Activated naive CD8-positive, alpha-beta T cell (primary cell): Measurements from ENCODE around the gene LDB3.
A peak's percentile ranks its signal among the peaks of the same experiment; 100 is the strongest.

Experiments
- H3K27ac Mint-ChIP-seq: one replicate; pipeline ENCODE4 v1.8.0; 2021; ENCODE audit warnings: mixed read lengths
- H3K27me3 Mint-ChIP-seq: one replicate; pipeline ENCODE4 v1.8.0; 2021; ENCODE audit warnings: mixed read lengths
- H3K36me3 Mint-ChIP-seq: one replicate; pipeline ENCODE4 v1.8.0; 2021; ENCODE audit warnings: mixed read lengths
- H3K4me1 Mint-ChIP-seq: one replicate; pipeline ENCODE4 v1.8.0; 2021; ENCODE audit warnings: low read depth, mixed read lengths
- H3K4me3 Mint-ChIP-seq: one replicate; pipeline ENCODE4 v1.8.0; 2021; ENCODE audit warnings: mild to moderate bottlenecking, mixed read lengths
- H3K9me3 Mint-ChIP-seq: one replicate; pipeline ENCODE4 v1.8.0; 2021; ENCODE audit warnings: low read depth, mixed read lengths

Gene LDB3

DNA sequence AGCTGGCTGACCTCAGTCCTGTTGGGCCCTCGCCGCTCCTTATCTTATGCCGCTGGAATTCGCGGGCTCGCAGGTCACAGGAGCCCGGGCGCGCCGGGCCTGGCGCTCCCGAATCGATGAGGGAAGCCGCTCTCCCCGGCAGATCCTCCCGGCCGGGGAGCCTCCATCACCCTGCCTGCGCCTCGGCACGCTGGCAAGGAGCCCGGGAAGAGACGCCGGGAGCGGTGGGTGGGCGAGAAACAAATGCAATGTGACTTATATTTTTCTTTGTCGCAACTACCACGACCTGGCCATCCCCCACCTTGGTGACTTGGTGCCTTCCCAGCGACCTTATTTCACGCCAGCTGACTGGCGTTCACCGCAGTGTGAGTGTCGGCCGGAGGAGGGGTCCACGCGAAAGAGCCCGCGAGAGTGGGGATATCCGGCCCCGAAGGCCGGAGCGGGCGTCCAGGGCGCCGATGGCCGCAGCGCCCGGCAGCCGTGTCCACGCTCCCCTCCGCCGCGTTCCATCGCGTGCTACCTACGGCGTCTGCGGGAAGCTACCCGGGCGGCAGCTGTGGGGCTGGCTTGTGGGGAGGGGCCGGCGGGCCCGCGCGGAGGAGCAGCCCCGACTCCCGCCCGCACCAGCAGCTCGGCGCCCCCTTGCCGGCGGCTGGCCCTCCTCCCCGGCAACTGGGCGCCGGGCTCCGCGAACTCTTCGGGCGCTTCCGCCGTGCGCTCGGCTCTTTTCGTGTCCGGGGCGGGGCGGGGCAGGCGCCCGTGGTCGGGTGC, 87.6 kb downstream of the LDB3 start:
- Mint-ChIP-seq H3K27ac (peak overlapping the region; percentile 68), H3K27me3 (peaks cover 21% of the 10 kb centered on the region), H3K4me3 (peak overlapping the region; percentile 88), H3K4me1 (peaks cover 28% of the 10 kb centered on the region), H3K36me3 (no peaks in the 10 kb centered on the region), H3K9me3 (no peaks in the 10 kb centered on the region)

DNA sequence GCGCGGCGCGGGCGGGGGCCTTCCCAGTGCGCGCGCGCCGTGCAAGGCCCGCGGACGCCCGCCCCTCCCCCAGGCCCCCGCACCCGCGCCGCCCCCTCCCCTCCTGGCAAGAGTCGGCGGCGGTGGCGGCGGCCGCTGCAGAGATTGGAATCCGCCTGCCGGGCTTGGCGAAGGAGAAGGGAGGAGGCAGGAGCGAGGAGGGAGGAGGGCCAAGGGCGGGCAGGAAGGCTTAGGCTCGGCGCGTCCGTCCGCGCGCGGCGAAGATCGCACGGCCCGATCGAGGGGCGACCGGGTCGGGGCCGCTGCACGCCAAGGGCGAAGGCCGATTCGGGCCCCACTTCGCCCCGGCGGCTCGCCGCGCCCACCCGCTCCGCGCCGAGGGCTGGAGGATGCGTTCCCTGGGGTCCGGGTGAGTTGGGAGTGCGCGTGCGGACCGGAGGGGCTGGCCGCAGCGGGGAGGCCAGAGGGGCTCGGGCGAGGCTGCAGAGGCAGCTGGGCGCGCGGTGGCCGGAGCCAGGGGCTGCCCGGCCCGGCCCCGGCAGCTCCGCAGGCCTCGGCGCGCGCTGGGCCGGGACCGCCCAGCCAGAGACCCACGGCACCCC, 88.3 kb downstream of the LDB3 start, which contains the start of gene BMPR1A:
BMPR1A (plus strand) TSS at position 109 of the 602 bp plus-strand sequence. CDS start 119,400 bp downstream, outside the sequence.
- H3K4me3 Mint-ChIP-seq: peak within 1 kb of the TSS; percentile 94

DNA sequence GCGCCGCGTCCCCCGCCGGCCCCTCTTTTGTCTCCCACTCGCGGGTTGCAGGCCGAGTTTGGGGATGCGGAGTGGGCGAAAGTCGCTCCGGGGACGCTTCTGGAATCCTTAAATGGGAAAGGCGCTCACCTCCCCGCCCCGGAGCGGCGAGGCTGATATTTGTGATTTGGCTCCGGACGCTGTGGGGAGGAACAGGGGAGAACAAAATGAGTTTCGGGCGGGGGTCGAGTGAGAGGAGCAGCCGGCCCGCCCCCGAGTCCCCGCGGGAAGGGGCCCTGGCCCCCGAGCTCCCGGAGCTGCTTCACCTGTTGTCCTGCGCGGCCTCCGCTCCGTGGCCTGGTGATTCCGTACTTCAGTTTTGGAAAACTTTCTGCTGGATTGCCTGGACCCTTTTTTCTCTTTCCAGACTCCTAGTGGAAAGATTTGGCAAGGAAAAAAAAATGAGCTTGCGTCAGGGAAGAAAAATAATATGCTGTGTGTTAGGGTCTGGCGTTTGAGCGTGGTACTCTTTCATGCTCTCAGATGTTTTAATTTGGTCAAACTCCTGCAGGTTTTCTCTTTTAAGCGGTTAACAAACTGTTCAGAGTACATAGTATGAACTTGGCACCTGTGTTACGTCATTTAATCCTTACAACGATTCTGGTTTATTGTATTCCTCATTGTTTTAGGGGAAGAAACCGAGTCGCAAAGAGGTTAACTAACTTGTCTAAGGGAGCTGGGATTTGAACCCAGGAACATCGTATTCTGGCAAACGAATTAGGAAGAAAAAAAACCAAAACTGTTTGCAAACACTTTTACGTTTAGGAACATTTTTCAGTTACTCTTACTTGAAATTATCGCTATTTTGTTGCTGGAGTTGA, 89.0 kb downstream of the LDB3 start:
- peaks cover 23% of the 10 kb centered on the region for H3K27me3 Mint-ChIP-seq
- peak overlapping the region; percentile 70 for H3K27ac Mint-ChIP-seq
- peak overlapping the region; percentile 94 for H3K4me3 Mint-ChIP-seq
- H3K4me1 Mint-ChIP-seq: peaks cover 28% of the 10 kb centered on the region
- H3K9me3 Mint-ChIP-seq: no peaks in the 10 kb centered on the region
- H3K36me3 Mint-ChIP-seq: no peaks in the 10 kb centered on the region

More for the DNA sequence above, 88.3 kb downstream of the LDB3 start, which contains the start of gene BMPR1A:
- Mint-ChIP-seq H3K9me3 (no peaks in the 10 kb centered on the region), H3K27me3 (peaks cover 23% of the 10 kb centered on the region), H3K4me1 (peaks cover 28% of the 10 kb centered on the region), H3K27ac (peak within 1 kb of the TSS; percentile 70), H3K36me3 (no peaks in the 10 kb centered on the region)

DNA sequence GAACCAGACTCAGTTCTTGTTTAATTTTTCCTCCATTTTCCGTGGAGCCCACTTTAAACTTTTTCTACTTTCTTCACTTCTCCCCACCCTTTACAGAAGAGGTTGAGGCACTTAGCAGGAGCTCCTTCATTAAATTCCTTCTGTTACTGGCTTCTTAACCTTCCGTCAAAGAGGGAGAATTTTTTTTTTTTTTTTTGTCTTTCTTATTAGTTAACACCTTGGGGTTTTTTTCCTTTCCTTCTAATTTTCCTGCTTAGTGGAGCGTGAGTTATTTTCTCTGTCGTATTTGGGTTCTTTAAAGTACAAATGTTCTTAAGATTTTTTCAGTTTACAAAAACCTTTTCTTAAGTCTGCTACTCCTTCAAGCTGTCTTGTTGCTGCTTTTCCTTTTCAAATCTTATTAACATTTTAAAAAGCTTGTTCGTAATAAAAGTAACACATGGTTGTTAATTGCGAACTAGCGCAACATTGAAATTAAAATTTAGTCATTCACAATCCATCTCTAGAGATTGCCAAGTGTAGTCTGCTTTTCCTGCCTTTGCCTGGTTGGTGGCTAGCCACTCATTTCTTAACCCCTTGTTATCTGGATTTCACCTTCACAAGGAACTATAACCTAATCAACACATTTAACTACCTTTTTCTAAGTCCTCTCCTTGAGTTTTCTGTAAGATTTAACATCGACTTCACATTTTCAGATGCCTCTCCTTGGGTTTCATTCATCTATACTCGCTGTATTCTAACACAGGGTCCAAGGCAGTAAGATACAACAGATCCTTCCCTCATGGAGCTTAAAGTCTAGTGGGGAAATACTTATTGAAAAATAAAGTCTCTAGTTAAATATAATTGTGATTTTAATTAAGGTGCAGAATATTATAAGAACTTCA, 90.1 kb downstream of the LDB3 start:
- Mint-ChIP-seq H3K27me3 (peaks cover 23% of the 10 kb centered on the region), H3K9me3 (no peaks in the 10 kb centered on the region), H3K27ac (no peak overlapping the region), H3K4me3 (peak overlapping the region; percentile 94), H3K36me3 (no peaks in the 10 kb centered on the region), H3K4me1 (peaks cover 28% of the 10 kb centered on the region)

DNA sequence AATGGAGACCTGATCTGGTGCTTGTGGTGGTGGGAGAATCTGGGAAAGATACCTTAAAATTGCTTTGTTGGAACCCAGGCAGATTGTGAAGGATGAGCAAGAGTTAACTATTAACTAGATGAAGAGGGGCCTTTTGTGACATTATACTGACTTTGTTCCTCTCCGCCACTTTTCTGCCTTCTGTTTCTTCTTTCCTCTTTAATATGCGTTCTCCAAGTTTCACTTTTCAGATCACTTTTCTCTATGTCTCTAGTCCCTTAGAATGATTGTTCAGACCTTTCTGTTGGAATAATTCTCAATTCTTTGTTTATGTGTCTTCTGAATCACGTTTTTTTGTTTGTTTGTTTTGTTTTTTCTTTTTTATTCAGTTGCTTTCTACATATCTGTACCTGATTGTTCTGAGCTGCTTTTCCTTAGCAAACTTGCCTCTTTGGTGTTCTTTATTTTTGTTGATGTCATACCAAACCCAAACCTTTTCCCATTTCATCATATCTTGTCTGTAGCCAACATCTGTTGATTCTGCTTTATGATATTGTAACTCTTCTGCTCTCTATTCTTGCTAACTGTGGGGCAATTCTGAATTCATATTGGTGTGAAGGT, 90.9 kb downstream of the LDB3 start:
- H3K27me3 Mint-ChIP-seq: peaks cover 23% of the 10 kb centered on the region
- H3K4me3 Mint-ChIP-seq: peak overlapping the region; percentile 41
- no peaks in the 10 kb centered on the region for H3K9me3 Mint-ChIP-seq
- H3K36me3 Mint-ChIP-seq: no peaks in the 10 kb centered on the region
- peaks cover 28% of the 10 kb centered on the region for H3K4me1 Mint-ChIP-seq
- peak overlapping the region; percentile 28 for H3K27ac Mint-ChIP-seq

DNA sequence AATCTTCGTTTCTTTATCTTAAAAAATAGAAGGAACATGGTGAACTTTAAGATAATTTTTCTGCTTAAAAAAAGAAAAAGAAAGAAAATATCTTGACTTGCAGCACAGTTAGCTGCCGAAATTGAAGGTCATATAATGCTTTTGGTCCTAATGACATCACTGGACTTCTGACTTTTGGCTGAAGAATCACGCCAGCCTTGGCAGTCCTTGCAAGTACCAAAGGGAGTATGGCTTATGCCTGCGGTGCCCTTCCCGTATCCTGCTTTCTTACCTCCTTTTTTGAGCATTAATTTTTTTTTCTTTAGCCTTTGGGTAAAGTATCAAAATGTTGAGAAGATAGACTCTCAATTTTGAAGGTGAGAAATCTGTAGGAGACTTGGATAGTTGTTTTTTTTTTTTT, 95.1 kb downstream of the LDB3 start:
- Mint-ChIP-seq H3K27me3 (peaks cover 15% of the 10 kb centered on the region), H3K27ac (no peak overlapping the region), H3K4me1 (peaks cover 12% of the 10 kb centered on the region), H3K9me3 (no peaks in the 10 kb centered on the region), H3K4me3 (no peak overlapping the region), H3K36me3 (no peaks in the 10 kb centered on the region)

DNA sequence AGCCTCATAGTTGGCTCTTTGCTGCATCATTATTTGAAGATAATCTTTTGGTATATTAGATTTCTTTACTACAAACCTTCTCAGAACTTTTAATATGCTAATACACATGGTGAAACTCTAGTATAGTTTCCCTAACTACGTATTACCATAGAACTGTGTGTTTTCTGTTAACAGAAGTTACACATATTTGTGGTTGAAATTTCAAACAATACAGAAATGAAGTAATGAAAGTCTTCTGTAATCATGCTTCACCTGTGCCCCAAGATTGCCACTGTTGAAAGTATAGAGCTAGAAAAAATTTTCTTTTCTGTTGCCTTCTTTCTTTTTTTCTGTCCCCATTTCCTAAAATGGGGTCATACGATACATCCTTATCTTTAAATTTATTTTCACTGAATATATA, 97.2 kb downstream of the LDB3 start:
- Mint-ChIP-seq H3K9me3 (no peaks in the 10 kb centered on the region), H3K4me1 (peaks cover 4% of the 10 kb centered on the region), H3K27ac (no peak overlapping the region), H3K27me3 (peaks cover 2% of the 10 kb centered on the region), H3K36me3 (no peaks in the 10 kb centered on the region), H3K4me3 (no peak overlapping the region)

DNA sequence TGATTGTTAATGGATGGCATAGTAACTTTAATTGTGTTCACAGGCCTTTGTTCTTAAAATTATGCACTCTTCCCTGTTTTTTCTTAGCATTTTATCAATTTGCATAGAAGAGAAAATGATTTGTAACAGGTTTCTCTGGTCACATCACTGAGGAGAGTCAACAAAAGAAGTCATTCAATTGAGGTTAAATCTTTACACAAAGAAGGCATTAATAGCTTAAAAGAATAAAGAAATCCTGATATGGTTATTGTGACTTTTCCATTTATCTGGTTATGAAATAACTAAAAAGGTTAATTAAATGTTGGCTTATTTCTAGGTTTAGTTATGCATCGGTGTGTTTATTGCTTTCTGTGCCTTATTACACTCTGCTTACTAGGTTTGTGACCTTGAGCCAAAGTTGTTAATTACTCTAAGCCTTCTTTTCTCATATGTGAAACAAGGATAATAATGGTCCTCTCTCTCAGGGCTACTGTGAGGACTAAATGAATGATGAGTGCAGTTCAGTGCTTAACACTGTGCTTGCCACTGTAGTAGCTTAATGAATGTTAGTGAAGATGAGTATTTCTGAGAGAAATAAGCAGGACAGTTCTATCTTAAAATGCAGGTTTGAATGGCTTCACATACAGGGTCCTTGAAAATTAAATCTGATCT, 100.2 kb downstream of the LDB3 start:
- no peak overlapping the region for H3K4me3 Mint-ChIP-seq
- H3K9me3 Mint-ChIP-seq: no peaks in the 10 kb centered on the region
- peaks cover 4% of the 10 kb centered on the region for H3K4me1 Mint-ChIP-seq
- H3K36me3 Mint-ChIP-seq: no peaks in the 10 kb centered on the region
- no peak overlapping the region for H3K27ac Mint-ChIP-seq
- no peaks in the 10 kb centered on the region for H3K27me3 Mint-ChIP-seq

DNA sequence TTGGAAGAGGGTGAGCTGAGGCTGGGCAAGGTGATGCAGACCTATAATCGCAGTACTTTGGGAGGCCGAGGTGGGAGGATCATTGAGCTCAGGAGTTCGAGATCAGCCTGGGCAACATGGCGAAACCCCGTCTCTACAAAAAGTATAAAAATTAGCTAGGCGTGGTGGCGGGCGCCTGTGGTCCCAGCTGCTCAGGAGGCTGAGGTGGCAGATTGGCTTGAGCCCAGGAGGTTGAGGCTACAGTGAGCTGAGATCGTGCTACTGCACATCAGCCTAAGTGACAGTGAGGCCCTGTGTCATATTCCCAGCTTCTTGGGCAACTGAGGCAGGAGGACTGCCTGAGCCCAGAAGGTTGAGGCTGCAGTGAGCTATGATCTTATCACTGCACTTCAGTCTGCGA, 101.7 kb downstream of the LDB3 start:
- H3K27me3 Mint-ChIP-seq: no peaks in the 10 kb centered on the region
- no peaks in the 10 kb centered on the region for H3K9me3 Mint-ChIP-seq
- peaks cover 4% of the 10 kb centered on the region for H3K4me1 Mint-ChIP-seq
- H3K4me3 Mint-ChIP-seq: no peak overlapping the region
- no peak overlapping the region for H3K27ac Mint-ChIP-seq
- H3K36me3 Mint-ChIP-seq: no peaks in the 10 kb centered on the region

DNA sequence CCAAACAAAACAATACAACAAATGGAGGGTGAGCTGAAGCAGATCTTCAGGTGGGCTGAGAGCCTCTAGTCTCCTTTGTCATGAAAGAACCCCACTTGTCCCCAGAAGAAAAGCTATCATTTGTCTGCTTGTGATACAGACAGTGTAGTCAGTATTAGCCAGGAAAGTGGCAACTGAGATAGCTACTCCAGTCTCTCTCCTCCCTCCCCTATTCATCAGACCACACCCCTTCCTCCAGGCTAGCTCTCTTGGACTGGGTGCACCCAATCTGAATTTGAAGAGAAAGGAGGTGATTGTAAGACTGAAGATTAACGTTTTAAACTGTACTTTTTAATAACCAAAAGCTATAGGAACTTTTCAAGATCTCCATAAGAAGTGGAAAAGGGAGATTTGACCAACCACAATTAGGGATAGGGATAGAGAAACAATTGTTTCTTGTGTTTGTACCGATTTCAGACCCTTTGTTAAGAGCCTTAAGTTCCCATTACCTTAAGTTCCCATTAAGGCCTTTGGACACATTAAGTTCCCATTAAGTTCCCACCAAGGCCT, 102.2 kb downstream of the LDB3 start:
- H3K9me3 Mint-ChIP-seq: no peaks in the 10 kb centered on the region
- no peak overlapping the region for H3K4me3 Mint-ChIP-seq
- H3K4me1 Mint-ChIP-seq: peaks cover 4% of the 10 kb centered on the region
- no peaks in the 10 kb centered on the region for H3K36me3 Mint-ChIP-seq
- no peak overlapping the region for H3K27ac Mint-ChIP-seq
- H3K27me3 Mint-ChIP-seq: no peaks in the 10 kb centered on the region

DNA sequence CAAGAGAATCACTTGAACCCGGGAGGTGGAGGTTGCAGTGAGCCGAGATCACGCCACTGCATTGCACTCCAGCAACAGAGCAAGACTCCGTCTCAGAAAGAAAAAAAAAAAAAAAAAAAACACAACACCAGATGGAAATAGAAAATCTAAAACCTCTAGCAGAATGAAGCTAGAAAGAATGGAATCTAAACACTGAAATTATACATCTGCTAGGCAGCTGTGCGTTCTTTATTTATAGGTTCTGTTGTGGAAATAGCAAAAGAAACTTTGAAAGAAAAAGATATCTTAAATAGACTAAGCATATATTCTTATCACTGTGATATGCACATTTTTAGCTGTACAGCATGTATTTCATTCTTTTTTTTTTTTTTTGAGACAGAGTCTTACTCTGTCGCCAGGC, 105.2 kb downstream of the LDB3 start:
- H3K4me1 Mint-ChIP-seq: peaks cover 6% of the 10 kb centered on the region
- H3K36me3 Mint-ChIP-seq: no peaks in the 10 kb centered on the region
- H3K9me3 Mint-ChIP-seq: no peaks in the 10 kb centered on the region
- H3K27ac Mint-ChIP-seq: no peak overlapping the region
- no peaks in the 10 kb centered on the region for H3K27me3 Mint-ChIP-seq
- H3K4me3 Mint-ChIP-seq: no peak overlapping the region

DNA sequence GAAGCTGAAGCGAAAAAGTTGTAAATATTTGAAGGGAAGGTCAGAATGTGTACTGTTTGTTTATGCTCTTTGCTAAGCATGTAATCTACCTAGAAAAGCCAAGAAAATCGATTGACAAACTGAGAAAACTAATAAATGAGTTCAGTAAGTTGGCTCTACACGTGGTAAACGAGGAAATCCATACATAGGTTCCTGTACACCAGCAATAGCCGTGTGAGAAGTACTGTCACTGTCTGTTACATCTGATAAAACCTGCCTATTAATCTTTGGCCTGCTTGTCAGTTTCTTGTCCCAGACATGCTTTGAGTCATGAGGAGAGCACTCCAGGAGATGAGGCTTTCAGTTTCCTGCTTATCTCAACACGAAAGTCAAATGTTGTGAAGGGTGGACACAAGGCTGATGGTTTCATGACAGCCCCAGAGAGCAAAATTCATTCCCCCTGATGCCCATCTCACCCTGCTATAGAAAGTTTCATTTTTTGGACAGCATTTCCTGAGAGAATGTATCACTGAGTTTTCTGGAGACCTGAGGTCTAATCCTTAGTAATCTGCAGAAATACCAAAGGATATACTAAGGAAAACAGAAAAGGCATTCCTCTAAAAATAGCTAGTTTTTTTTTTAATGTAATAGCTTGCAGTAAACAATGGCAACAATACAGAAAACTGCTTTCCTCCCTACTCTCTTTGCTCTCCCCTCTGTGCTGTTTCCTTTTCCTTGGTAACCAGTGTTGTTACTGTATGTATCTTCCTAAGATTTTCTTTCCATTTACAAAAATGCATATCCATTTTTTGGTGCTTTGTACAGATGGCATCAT, 107.0 kb downstream of the LDB3 start:
- Mint-ChIP-seq H3K36me3 (peaks cover 2% of the 10 kb centered on the region), H3K27me3 (no peaks in the 10 kb centered on the region), H3K4me1 (peaks cover 2% of the 10 kb centered on the region), H3K4me3 (no peak overlapping the region), H3K27ac (no peak overlapping the region), H3K9me3 (no peaks in the 10 kb centered on the region)

DNA sequence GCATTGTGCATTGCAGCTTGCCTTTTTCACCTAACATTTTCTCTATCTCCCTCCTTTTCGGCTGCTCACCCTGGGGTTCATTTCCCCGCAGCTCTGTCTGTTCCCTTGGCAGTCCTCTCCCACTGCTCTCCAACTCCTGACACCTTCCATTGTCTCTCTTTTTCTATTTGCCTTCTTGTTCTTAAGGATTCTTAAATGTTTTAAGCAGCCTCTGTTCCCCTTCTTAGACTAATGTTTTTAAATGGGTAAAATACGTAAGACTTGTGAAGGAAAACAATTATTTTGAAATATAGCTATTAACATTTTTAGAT, 107.5 kb downstream of the LDB3 start:
- Mint-ChIP-seq H3K27me3 (no peaks in the 10 kb centered on the region), H3K4me1 (peaks cover 2% of the 10 kb centered on the region), H3K27ac (no peak overlapping the region), H3K4me3 (no peak overlapping the region), H3K9me3 (no peaks in the 10 kb centered on the region), H3K36me3 (peaks cover 2% of the 10 kb centered on the region)
